Measurements from ENCODE around the gene RBM42. TPM values are rescaled to one million over a fixed set of nuclear protein-coding genes. Genes with fewer than 3 reads are reported as not detected.

RBM42 gene
- polyA plus RNA-seq, 4 donors, result 57.9 to 94.9 (median 60.8) TPM

Other genes with a start within 250 kb of the RBM42 start
- gene FFAR2, start 180.8 kb upstream of the RBM42 start, polyA plus RNA-seq (ENCODE audit: insufficient read length in 4 of 4), result under 1 TPM; 0.21 to 0.37 (median 0.33) TPM
- under 1 TPM; 0.44 to 0.87 (median 0.63) TPM for gene KRTDAP, start 138.6 kb upstream of the RBM42 start, polyA plus RNA-seq (ENCODE audit: insufficient read length in 4 of 4)
- gene DMKN, start 115.4 kb upstream of the RBM42 start, polyA plus RNA-seq (ENCODE audit: insufficient read length in 4 of 4), result 10 to 100 TPM; 76.2 to 91.6 (median 82.7) TPM
- under 1 TPM in 2 of 4 donors, not detected in 2; 0.04 to 0.14 TPM for gene SBSN, start 100.7 kb upstream of the RBM42 start, polyA plus RNA-seq (ENCODE audit: insufficient read length in 4 of 4)
- not detected for gene GAPDHS, start 95.6 kb upstream of the RBM42 start, polyA plus RNA-seq (ENCODE audit: insufficient read length in 4 of 4)
- 100 to 1,000 TPM in 1 of 4 donors, 10 to 100 TPM in 3; 87.8 to 113 (median 90.9) TPM for gene TMEM147, start 83.4 kb upstream of the RBM42 start, polyA plus RNA-seq (ENCODE audit: insufficient read length in 4 of 4)
- under 1 TPM in 2 of 4 donors, not detected in 2; 0.05 to 0.10 TPM for gene ATP4A, start 65.4 kb upstream of the RBM42 start, polyA plus RNA-seq (ENCODE audit: insufficient read length in 4 of 4)
- gene PMIS2, start 42.9 kb upstream of the RBM42 start, polyA plus RNA-seq (ENCODE audit: insufficient read length in 4 of 4), result not detected
- 10 to 100 TPM; 26.6 to 28.5 (median 27.3) TPM for gene HAUS5, start 16.3 kb upstream of the RBM42 start, polyA plus RNA-seq (ENCODE audit: insufficient read length in 4 of 4)
- gene ETV2, start 12.7 kb downstream of the RBM42 start, polyA plus RNA-seq (ENCODE audit: insufficient read length in 4 of 4), result 1 to 10 TPM; 1.6 to 3.1 (median 1.7) TPM
- gene COX6B1, start 19.3 kb downstream of the RBM42 start, polyA plus RNA-seq (ENCODE audit: insufficient read length in 4 of 4), result 100 to 1,000 TPM; 306 to 370 (median 344) TPM
- 10 to 100 TPM in 3 of 4 donors, 1 to 10 TPM in 1; 1.6 to 48.7 (median 31.6) TPM for gene UPK1A, start 37.5 kb downstream of the RBM42 start, polyA plus RNA-seq (ENCODE audit: insufficient read length in 4 of 4)
- gene ZBTB32, start 75.5 kb downstream of the RBM42 start, polyA plus RNA-seq (ENCODE audit: insufficient read length in 4 of 4), result under 1 TPM in 3 of 4 donors, not detected in 1; 0.37 to 0.51 (median 0.42) TPM
- gene KMT2B, start 89.0 kb downstream of the RBM42 start, polyA plus RNA-seq (ENCODE audit: insufficient read length in 4 of 4), result 10 to 100 TPM; 28.1 to 36.6 (median 31.8) TPM
- 1 to 10 TPM; 2.1 to 4.0 (median 2.9) TPM for gene IGFLR1, start 113.4 kb downstream of the RBM42 start, polyA plus RNA-seq (ENCODE audit: insufficient read length in 4 of 4)
- 10 to 100 TPM; 15.6 to 19.8 (median 17.1) TPM for gene U2AF1L4, start 116.4 kb downstream of the RBM42 start, polyA plus RNA-seq (ENCODE audit: insufficient read length in 4 of 4)
- gene PSENEN, start 116.6 kb downstream of the RBM42 start, polyA plus RNA-seq (ENCODE audit: insufficient read length in 4 of 4), result 10 to 100 TPM; 62.5 to 86.3 (median 68.7) TPM
- 10 to 100 TPM in 1 of 4 donors, 1 to 10 TPM in 3; 8.3 to 11.1 (median 9.4) TPM for gene LIN37, start 119.5 kb downstream of the RBM42 start, polyA plus RNA-seq (ENCODE audit: insufficient read length in 4 of 4)
- gene HSPB6, start 128.0 kb downstream of the RBM42 start, polyA plus RNA-seq (ENCODE audit: insufficient read length in 4 of 4), result 10 to 100 TPM; 26.2 to 30.4 (median 27.8) TPM
- gene PROSER3, start 129.1 kb downstream of the RBM42 start, polyA plus RNA-seq (ENCODE audit: insufficient read length in 4 of 4), result 10 to 100 TPM; 14.8 to 20.4 (median 16.5) TPM
- gene ARHGAP33, start 146.5 kb downstream of the RBM42 start, polyA plus RNA-seq (ENCODE audit: insufficient read length in 4 of 4), result 10 to 100 TPM; 21.1 to 33.2 (median 23.7) TPM
- 10 to 100 TPM; 24.6 to 48.0 (median 32.4) TPM for gene PRODH2, start 183.8 kb downstream of the RBM42 start, polyA plus RNA-seq (ENCODE audit: insufficient read length in 4 of 4)
- 100 to 1,000 TPM; 133 to 187 (median 153) TPM for gene NPHS1, start 223.5 kb downstream of the RBM42 start, polyA plus RNA-seq (ENCODE audit: insufficient read length in 4 of 4)
- gene KIRREL2, start 227.9 kb downstream of the RBM42 start, polyA plus RNA-seq (ENCODE audit: insufficient read length in 4 of 4), result 10 to 100 TPM; 10.1 to 14.6 (median 11.2) TPM
- 10 to 100 TPM; 23.6 to 33.2 (median 27.2) TPM for gene APLP1, start 239.5 kb downstream of the RBM42 start, polyA plus RNA-seq (ENCODE audit: insufficient read length in 4 of 4)